Adrenal gland (tissue), 12 donors: Measurements from ENCODE around the gene PIK3R3. TPM values are rescaled to one million over a fixed set of nuclear protein-coding genes. Genes with fewer than 3 reads are reported as not detected.

ENCODE experiments used
- DNase-seq, 7 donors: peaks; one replicate each; pipeline ENCODE4 v3.0.0-alpha.2; 2019 to 2020
- H3K27ac ChIP-seq, 5 donors: fragments of 200-600 bp; sonication (generic) in 4 of 5; 1 replicate in 3 of 5; 2 replicates in 2 of 5; pipeline versions ENCODE4 v1.5.1 to v1.8.0; 2016 to 2020; ENCODE audit warnings: mild to moderate bottlenecking in 1 of 5
- H3K27me3 ChIP-seq: fragments of 200-600 bp; 2 replicates; pipeline ENCODE4 v1.8.0; 2021
- H3K36me3 ChIP-seq, 2 donors: fragments of 200-600 bp; replicated peaks in 1 of 2; 1 replicate in 1 of 2; 2 replicates in 1 of 2; pipeline versions ENCODE4 v1.5.1 to v1.8.0; 2018 to 2022
- H3K4me1 ChIP-seq, 2 donors: fragments of 200-600 bp; replicated peaks in 1 of 2; 1 replicate in 1 of 2; 2 replicates in 1 of 2; pipeline versions ENCODE4 v1.5.1 to v1.8.0; 2018 to 2021
- H3K4me3 ChIP-seq, 4 donors: fragments of 200-600 bp; sonication (generic) in 3 of 4; one replicate each; pipeline ENCODE4 v1.5.1; 2016 to 2018
- H3K9me3 ChIP-seq, 3 donors: fragments of 200-600 bp; sonication (generic) in 1 of 3; replicated peaks in 1 of 3; 1 replicate in 2 of 3; 2 replicates in 1 of 3; pipeline versions ENCODE4 v1.5.1 to v1.8.0; 2016 to 2021
- CTCF ChIP-seq, 6 experiments: fragments of 450-650 bp in 4 of 6; fragments of 200-600 bp in 2 of 6; sonication (generic) in 1 of 6; IDR thresholded peaks; 1 replicate in 5 of 6; 2 replicates in 1 of 6; pipeline versions ENCODE4 v1.5.1 to v1.8.0; 2016 to 2021; ENCODE audit warnings: antibody characterized with exemption in 6 of 6, mild to moderate bottlenecking in 2 of 6, moderate library complexity in 1 of 6
- POLR2A ChIP-seq, 2 donors: fragments of 450-650 bp; IDR thresholded peaks; one replicate each; pipeline ENCODE4 v1.6.1; 2017; ENCODE audit warnings: antibody characterized with exemption in 2 of 2, mild to moderate bottlenecking in 2 of 2, moderate library complexity in 1 of 2
- WGBS, 4 donors: extraction: QIAGEN DNeasy Blood & Tissue Kit in 2 of 4; methylation state at CpG; one replicate each; pipeline versions ENCODE4 v1.1.5 to v1.1.7; 2013 to 2017; 5-methylcytosine and 5-hydroxymethylcytosine counted together
- intact Hi-C, 2 donors: fragments of 100-400 bp; cut with DNase I; formaldehyde crosslinking; loops; one replicate each; pipeline versions ENCODE4 v1.14.1 to v1.15.0; 2022 to 2023
- polyA plus RNA-seq, 3 donors: library from polyadenylated mRNA; stranded (reverse); fragments of 200-250 nt in 2 of 3; fragments of 350-450 nt in 1 of 3; fragmentation: Illumina TruSeq in 1 of 3; extraction: RNeasy Lipid Tissue Mini Kit (QIAGEN cat#74804) in 1 of 3; gene quantifications; one replicate each; pipeline ENCODE4 v1.2.3, GENCODE V29; 2013 to 2014
- total RNA-seq, 9 donors: library from RNA; depleted of rRNA in 4 of 9; stranded (reverse); fragments of >200 nt in 4 of 9; fragments of 120-200 nt in 1 of 9; fragmentation: NEBNext Ultra II Directional in 1 of 9; extraction: Animal tissue kit (Norgen Biotek cat#: 25700) in 1 of 9; gene quantifications; one replicate each; pipeline versions ENCODE4 v1.1.0 to v1.2.4, GENCODE V29; 2013 to 2023
- donor health status: healthy with polysubstance abuse.
- donor health status: Bipolar disorder and iron deficiency.
- donor health status: DM: yes; HTN: yes; CAD: no.
- donor health status: DM: no; HTN: no; CAD: no.
- donor health status: DM: no; HTN: no; CAD: no.
- donor health status: DM: yes; HTN: yes; CAD: no.

Gene PIK3R3
- total and polyA plus RNA-seq, 12 donors, result 6.5 to 47.3 (median 21.1) TPM

- Histone ChIP-seq H3K27me3 (no peaks in the 10 kb centered on the region), H3K4me3 (no peak overlapping the region), H3K27ac (no peak overlapping the region), H3K4me1 (no peaks in the 10 kb centered on the region), H3K9me3 (no peaks in the 10 kb centered on the region), H3K36me3 (no peaks in the 10 kb centered on the region)
- intact Hi-C loops, result no loop called here
- 70 to 81% (median 77%) methylated on average over 2 of the region's 2 CpGs for WGBS, 4 donors
- TF ChIP-seq POLR2A (IDR thresholded peaks at IDR 0.05) (no peak), CTCF (IDR thresholded peaks at IDR 0.05) (no peak)
- DNase-seq, result no peak
Measured at GRCh38 chr1:46148318-46148717, 15.9 kb upstream of the PIK3R3 start.

GRCh38 chr1:46137916-46138315 lies 5.5 kb upstream of the PIK3R3 start:
- no peak for DNase-seq
- Histone ChIP-seq H3K4me1 (peaks cover 15 to 20% of the 10 kb centered on the region in 2 donors), H3K9me3 (no peaks in the 10 kb centered on the region), H3K4me3 (no peak overlapping the region), H3K36me3 (no peaks in the 10 kb centered on the region), H3K27me3 (no peaks in the 10 kb centered on the region), H3K27ac (peak overlapping the region in 2 of 5 donors; percentile 18 to 24)
- intact Hi-C loops, result loop anchor here in 1 of 2 donors (5.0 kb wide), 1 partner anchor 34 kb away; no protein-coding TSS in a partner anchor
- no peak for TF ChIP-seq CTCF (IDR thresholded peaks at IDR 0.05)
- TF ChIP-seq POLR2A (IDR thresholded peaks at IDR 0.05), result no peak
- WGBS, 4 donors, result 62 to 68% (median 65%) methylated on average over 3 of the region's 3 CpGs

- H3K27ac ChIP-seq, result peak overlapping the region in 1 of 5 donors; percentile 24
- H3K36me3 ChIP-seq, result no peaks in the 10 kb centered on the region
- H3K4me1 ChIP-seq, result peaks cover 15 to 20% of the 10 kb centered on the region in 2 donors
- intact Hi-C loops, result loop anchor here in 1 of 2 donors (5.0 kb wide), 1 partner anchor 36 kb away; no protein-coding TSS in a partner anchor
- no peak for DNase-seq
- no peaks in the 10 kb centered on the region for H3K9me3 ChIP-seq
- H3K27me3 ChIP-seq, result no peaks in the 10 kb centered on the region
- no peak overlapping the region for H3K4me3 ChIP-seq
- TF ChIP-seq CTCF (IDR thresholded peaks at IDR 0.05) (no peak), POLR2A (IDR thresholded peaks at IDR 0.05) (no peak)
Measured at GRCh38 chr1:46136711-46137110, 4.3 kb upstream of the PIK3R3 start.

GRCh38 chr1:46134660-46135331 lies 2.4 kb upstream of the PIK3R3 start:
- TF ChIP-seq POLR2A (IDR thresholded peaks at IDR 0.05) (peak in 1 of 2 donors; percentile 26), CTCF (IDR thresholded peaks at IDR 0.05) (no peak)
- peak overlapping the region; percentile 29 to 98 (median 86) for H3K27ac ChIP-seq
- peaks cover 24 to 28% of the 10 kb centered on the region in 2 donors for H3K4me1 ChIP-seq
- DNase-seq, result peak in 6 of 7 donors; percentile 27 to 57 (median 43)
- 37 to 47% (median 41%) methylated on average over 3 of the region's 3 CpGs for WGBS, 4 donors
- intact Hi-C loops, result loop anchor here in 1 of 2 donors (5.0 kb wide), 2 partner anchors 38 to 97 kb away; no protein-coding TSS in a partner anchor
- no peak overlapping the region for H3K4me3 ChIP-seq
- no peaks in the 10 kb centered on the region for H3K36me3 ChIP-seq
- no peaks in the 10 kb centered on the region for H3K27me3 ChIP-seq
- H3K9me3 ChIP-seq, result no peaks in the 10 kb centered on the region
